Suppressor macrophage treated with lipopolysaccharide for 1 hour (primary cell): ENCODE results near the gene NAT8L.

Experiments
- DNase-seq, 3 donors: peaks; one replicate each; pipeline ENCODE4 v3.0.0-alpha.2; 2020 to 2022

Gene NAT8L

DNA sequence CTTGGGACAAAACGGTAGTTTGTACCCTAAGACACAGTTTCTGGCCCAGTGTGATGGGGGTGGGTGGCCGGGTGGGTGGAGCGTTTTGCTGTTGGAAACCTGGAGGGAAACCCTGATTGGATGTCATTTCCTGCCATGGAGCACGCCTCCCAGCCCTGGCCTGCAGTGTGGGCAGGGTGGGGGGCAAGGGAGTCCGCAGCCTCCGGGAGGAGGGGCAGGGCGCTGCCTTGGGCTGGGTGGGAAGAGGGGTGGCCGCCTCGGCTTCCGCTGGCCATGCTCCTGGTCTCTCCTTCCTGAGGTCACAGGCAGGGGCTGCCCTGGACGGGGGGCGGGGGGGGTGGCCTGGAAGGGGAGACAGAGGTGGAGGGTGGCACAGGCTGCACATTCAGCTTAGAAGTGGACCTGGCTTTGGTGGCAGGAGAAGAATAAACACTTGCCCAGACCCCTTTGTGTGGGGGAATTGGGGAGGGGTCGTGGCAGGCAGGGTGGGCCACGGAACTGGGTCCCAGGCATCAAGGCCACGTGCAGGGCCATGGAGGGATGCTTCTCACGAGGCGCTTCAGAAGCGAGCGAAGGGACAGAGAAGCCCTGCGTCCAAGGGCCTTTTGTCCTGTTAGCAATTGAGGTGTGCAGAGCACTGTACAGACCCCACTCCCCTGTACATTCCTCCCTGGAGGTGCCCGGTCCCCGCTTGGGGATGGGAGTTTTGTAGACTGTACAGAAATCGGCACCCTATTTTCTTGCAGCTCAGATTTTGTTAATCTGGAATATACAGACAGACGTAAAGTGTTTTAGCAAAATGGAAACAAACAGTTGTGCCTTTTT lies 6.2 kb downstream of the NAT8L start:
- no peak for DNase-seq

DNA sequence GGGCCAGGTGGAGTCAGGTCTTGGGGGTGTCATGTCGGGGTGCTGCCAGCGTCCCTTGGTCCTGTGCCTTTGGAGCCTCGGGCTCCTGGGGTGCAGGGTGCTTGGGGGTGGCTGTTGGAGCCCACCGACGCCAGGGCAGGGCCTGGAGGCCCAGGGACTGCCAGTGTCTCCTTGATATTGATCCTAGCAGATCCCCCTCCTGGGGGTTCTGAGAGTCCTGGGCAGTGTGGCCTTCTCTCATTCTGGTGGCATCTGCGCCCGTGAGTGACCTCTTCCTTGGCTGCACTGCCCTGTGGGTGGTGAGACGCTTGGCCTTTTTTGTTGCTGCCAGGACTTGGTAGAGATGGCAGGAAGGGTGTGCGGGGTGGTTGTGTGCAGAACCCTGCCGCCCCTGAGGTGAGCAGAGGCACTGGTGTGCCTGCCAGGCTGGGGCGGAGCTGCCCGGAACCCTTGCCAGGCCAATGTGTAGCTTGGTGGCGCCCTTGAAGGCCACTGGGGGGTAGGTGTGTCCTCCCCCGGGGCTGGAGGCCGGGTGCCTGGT lies 7.0 kb downstream of the NAT8L start:
- no peak for DNase-seq

GRCh38 chr4:2066571-2067445 lies 7.7 kb downstream of the NAT8L start:
- no peak for DNase-seq

- no peak for DNase-seq
Measured at GRCh38 chr4:2067446-2068197, 8.5 kb downstream of the NAT8L start.

DNA sequence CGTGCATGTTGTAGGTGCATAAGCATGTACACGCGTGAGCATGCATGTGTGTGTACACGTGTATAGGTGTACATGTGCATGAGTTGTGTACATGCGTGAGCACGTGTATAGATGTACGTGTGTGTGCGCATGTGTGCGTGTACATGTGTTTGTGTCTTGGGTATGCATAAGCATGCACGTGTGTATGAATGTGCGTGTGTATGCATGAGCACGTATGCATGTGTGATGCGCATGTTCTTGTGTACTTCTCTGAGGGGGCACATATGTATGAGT lies 9.0 kb downstream of the NAT8L start:
- DNase-seq = no peak

- no peak for DNase-seq
Measured at GRCh38 chr4:2068566-2068965, 9.4 kb downstream of the NAT8L start.

DNA sequence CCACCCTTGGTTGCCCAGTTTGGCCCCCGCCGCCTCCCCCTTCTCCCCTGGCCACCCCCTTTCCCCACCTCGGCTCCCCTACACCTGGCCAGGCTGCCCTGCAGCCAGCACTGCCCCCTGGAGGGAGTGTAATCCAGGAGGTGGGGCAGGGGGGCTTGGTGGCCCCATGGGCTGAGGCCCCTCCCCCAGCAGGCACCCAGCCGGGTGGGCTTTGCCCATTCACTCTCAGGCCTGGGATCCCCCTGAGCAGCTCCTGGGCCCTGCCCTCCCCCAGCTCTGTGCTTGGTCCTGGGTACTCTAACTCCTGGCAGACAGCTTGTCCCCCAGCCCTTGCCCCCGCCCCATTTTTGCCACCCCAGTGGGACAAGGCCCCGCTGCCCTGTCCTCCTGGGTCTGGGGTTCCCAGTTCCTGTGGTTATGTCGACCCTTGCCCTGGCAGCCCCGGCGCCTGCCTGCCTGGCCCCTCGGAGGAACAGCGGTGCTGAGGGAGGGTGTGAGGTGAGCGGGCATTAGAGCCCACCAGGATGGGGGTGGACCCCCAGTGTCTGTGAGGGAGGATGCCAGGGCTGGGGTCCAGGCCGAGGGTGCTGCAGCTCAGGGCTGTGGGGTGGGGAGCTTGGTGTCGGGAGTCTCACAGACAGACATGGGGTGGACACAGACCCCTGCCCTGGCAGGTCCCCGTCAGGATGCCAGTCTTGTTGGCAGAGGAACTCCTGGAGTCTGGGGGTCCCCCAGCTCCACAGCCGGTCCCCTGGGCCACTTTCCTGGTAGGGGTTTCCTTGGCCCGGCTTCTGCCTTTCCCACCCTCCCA lies 10.2 kb downstream of the NAT8L start:
- DNase-seq = no peak

GRCh38 chr4:2069986-2070385 lies 10.9 kb downstream of the NAT8L start:
- no peak for DNase-seq

GRCh38 chr4:2070421-2071251 lies 11.5 kb downstream of the NAT8L start:
- no peak for DNase-seq

- DNase-seq = no peak
Measured at GRCh38 chr4:2071252-2071911, 12.3 kb downstream of the NAT8L start.

- no peak for DNase-seq
Measured at GRCh38 chr4:2071912-2072867, 13.1 kb downstream of the NAT8L start.

DNA sequence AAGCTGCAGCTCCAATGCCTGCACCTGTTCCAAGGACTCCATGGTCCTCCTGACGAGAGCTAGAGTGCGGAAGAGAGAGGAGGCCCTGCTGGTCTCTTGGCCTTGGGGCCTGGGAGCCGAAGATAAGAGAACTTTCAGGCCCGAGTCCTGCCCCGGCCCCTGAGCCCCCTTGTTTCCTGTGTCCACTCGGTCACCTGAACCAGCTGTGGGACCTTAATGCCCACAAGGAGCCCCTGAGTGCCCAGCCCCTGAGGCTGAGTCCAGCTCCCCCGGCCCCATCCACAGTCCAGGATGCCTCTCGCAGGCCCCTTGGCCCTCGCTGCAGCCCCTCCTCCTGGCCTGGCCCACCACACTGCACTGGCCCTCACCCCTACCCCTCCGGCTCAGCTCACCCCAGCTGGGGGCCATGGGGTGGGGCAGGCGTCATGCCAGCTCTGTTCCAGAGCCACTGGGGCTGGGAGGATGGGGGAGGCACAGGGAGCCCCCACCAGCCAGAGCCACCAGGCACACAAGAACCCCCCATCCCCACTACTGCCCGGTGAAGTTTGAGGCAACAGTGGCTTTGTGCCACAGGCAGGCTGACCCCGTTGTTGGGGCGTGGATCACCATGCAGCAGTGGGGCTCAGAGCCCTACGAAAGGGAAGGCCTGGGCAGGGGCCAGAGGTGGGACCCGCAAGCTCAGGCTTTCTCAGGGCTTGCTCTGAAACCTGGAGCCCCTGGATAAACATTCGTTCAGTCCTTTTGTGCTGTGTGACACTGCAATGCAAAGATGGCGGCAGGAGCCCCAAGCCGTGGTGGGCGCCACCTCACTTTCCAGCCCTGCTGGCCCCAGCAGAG lies 14.1 kb downstream of the NAT8L start:
- no peak for DNase-seq

- DNase-seq = no peak
Measured at GRCh38 chr4:2073808-2074481, 14.8 kb downstream of the NAT8L start.

DNA sequence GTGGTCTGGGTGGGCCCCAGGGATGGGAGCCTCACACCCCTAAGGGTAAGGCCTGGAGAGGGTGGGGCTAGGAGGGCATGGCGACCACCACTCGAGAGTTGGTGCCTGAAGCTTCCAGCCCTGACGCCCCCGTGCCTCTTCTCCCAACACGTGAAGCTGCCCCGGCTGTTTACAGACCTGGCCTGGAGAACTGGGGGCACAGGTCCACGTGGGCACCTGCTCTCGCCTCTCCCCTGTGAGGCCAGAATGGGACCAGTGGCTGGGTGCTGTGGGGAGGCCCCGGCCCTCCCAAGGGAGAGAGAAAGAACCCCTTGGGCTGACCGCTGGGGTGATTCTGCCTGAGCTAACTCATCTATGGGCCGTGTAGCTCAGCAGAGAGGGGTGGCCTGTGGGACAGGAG lies 15.5 kb downstream of the NAT8L start:
- DNase-seq = no peak

DNA sequence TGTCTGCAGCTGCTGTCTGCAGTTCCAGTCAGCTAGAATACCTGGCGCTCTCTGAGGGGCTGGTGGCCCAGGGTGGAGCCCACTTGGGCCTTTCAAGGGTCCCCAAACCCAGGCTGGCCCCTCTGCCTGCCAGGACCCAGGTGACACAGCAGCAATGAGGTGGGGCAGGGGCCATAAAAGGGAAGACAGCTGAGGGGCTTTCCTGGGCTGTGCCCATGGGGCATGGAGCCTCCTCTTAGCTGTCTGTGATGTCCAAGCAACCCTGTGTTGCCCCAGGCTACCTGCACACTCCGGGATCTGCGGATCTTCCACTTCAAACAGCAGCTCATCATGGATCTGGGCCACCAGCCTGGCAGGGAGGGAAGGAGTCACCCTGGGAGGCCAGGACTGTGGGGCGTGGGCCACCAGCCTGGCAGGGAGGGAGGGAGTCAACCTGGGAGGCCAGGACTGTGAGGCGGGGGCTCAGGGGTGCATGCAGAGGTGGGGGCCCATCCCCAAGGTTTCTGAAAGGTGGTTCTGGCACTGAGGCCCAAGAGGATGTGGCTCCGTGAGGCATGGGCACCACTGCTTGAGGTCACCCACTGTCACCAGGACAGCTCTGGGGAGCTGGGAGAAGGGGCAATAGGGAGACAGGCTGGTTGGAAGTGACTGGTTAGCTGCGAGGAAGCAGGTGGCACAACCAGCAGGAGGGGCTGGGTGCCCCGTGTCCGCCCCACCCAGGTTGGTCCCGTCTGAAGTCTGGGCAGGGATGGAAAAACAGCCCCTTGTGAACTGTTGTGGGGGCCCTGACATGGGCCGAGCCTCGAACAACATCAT lies 16.3 kb downstream of the NAT8L start:
- no peak for DNase-seq

GRCh38 chr4:2075987-2076907 lies 17.1 kb downstream of the NAT8L start:
- no peak for DNase-seq
